Measurements from ENCODE around the gene CD4.

Gene CD4

GRCh38 chr12:6807170-6807569 is 17.8 kb downstream of the CD4 start:
- no peak for DNase-seq (ENCODE audit: low spot score)
- no peak for TF ChIP-seq CTCF (IDR thresholded peaks at IDR 0.05; ENCODE audit: extremely low read depth, missing control alignments)

- no peak for TF ChIP-seq CTCF (IDR thresholded peaks at IDR 0.05; ENCODE audit: extremely low read depth, missing control alignments)
- DNase-seq (ENCODE audit: low spot score) = no peak
These were observed 19.7 kb downstream of the CD4 start for GRCh38 chr12:6809056-6809455.

GRCh38 chr12:6810758-6811157 is 21.4 kb downstream of the CD4 start:
- TF ChIP-seq CTCF (IDR thresholded peaks at IDR 0.05; ENCODE audit: extremely low read depth, missing control alignments) = no peak
- DNase-seq (ENCODE audit: low spot score) = no peak

- TF ChIP-seq CTCF (IDR thresholded peaks at IDR 0.05; ENCODE audit: extremely low read depth, missing control alignments) = no peak
- DNase-seq (ENCODE audit: low spot score) = no peak
These were observed 24.0 kb downstream of the CD4 start for GRCh38 chr12:6813363-6813762.

- no peak for TF ChIP-seq CTCF (IDR thresholded peaks at IDR 0.05; ENCODE audit: extremely low read depth, missing control alignments)
- no peak for DNase-seq (ENCODE audit: low spot score)
These were observed 27.3 kb downstream of the CD4 start for GRCh38 chr12:6816598-6816997.

- no peak for TF ChIP-seq CTCF (IDR thresholded peaks at IDR 0.05; ENCODE audit: extremely low read depth, missing control alignments)
- DNase-seq (ENCODE audit: low spot score) = no peak
These were observed 27.8 kb downstream of the CD4 start for GRCh38 chr12:6817098-6817497.

GRCh38 chr12:6817662-6818157 is 28.4 kb downstream of the CD4 start:
- DNase-seq (ENCODE audit: low spot score) = no peak

More at GRCh38 chr12:6817662-6818157, 28.4 kb downstream of the CD4 start:
- TF ChIP-seq CTCF (IDR thresholded peaks at IDR 0.05; ENCODE audit: extremely low read depth, missing control alignments) = no peak
